Glomerular endothelial cell (primary cell): ENCODE results near the gene POU2F3. TPM values are rescaled to one million over a fixed set of nuclear protein-coding genes. Genes with fewer than 3 reads are reported as not detected.
"Not testable (repeated sequence)": the region's sequence is repeated elsewhere in the genome, so short reads cannot be mapped to it uniquely, and the experiment has no call there.

Experiments
- DNase-seq: peaks from one replicate; pipeline ENCODE4 v3.0.0-alpha.2; 2011; ENCODE audit warnings: low read depth, low spot score; ENCODE audit errors: extremely low read depth
- total RNA-seq: library from RNA; depleted of rRNA; stranded (reverse); fragments of >200 nt; gene quantifications from 2 replicates; pipeline ENCODE4 v1.2.3, GENCODE V29; 2015

The POU2F3 gene
- total RNA-seq, 1 donor from 2014 or later, result not detected

DNA sequence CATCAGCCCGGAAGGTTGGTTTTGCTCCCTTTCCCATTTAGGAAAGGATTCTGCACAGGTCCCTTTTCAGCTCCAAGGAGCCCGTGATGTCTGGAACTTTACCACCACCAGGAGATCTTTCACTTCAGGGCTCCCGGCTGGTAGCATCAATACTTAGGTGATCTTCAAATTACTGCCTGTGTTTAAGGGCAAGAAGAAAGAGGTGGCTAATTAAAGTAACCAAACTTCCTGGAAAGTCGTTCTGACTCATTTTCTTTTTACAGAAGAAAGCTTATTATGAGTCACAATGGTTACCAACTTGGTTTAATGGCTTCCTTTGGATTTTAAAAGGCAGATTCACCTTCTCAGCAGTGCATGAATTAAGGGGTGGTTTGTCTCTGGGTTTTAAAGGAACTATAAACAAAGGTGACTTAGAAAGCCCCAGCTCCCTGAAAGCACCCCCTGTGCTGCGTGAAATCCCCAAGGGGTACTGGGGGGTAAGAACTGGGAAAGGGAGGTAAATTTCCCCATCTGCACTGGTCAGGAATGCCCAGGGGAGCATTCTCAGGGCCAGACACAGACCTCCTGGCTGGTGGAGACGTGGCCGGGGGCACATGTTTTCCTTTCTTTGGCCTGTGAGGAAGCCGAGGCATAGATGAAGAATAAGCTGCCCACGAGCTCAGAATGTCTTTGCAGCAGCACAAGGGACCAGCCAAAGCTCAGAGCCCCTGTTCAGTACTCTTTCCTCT lies 8.8 kb downstream of the POU2F3 start:
- DNase-seq, result no peak

- DNase-seq, result no peak
These were observed 9.6 kb downstream of the POU2F3 start for GRCh38 chr11:120249279-120250262.

DNA sequence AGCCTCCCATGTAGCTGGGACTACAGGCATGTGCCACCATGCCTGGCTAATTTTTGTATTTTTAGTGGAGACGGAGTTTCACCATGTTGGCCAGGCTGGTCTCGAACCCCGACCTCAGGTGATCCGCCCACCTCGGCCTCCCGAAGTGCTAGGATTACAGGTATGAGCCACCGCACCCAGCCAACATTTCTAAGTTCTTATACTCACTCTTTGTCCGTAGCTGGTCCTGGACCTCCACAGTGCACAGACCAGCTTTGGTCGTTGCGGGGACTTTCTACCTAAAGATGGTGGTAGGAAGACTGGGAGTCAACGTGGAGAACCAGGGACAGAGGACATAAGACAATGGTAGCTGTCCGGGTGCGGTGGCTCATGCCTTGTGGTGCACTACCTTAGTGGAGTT lies 13.4 kb downstream of the POU2F3 start:
- DNase-seq, result not testable (repeated sequence)

- no peak for DNase-seq
These were observed 15.0 kb downstream of the POU2F3 start for GRCh38 chr11:120254788-120255518.

DNA sequence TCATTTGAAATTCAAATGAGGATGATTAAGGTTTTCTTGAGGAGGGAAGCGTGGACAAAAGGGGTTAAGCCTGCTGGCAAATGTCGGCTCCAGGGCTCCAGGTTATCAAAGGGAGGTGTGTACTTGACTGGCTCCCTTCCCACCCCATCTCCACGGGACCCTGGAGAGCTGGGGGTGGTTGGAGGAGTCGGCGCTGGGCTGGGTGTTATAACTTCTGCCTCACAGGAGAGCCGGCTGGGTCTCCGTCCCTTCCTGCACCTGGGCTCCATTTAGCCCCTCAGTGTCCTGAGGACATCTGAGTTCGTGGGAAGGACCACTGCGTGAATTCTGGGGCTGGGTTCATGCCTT lies 15.6 kb downstream of the POU2F3 start:
- no peak for DNase-seq

DNA sequence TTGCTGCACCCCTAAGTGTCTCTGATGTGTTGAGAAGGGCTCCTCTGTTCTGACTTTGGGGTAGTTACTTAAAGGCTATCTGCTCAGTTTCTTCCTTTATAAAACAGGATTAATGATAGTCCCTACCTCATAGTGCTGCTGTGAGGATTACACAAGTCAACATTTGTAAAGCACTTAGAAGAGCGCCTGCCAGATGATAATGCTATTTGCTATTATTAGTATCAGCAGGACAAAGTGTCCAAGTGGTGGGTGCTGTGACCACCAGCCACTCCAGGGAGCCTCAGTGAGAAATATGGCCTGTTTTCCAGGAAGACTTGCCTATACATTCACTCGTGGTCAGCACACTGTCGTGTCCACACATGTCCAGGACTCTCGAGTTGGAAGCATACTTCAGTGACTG lies 16.2 kb downstream of the POU2F3 start:
- no peak for DNase-seq

- DNase-seq, result no peak
These were observed 16.8 kb downstream of the POU2F3 start for GRCh38 chr11:120256779-120257178.

GRCh38 chr11:120257346-120257745 lies 17.4 kb downstream of the POU2F3 start:
- DNase-seq, result no peak

DNA sequence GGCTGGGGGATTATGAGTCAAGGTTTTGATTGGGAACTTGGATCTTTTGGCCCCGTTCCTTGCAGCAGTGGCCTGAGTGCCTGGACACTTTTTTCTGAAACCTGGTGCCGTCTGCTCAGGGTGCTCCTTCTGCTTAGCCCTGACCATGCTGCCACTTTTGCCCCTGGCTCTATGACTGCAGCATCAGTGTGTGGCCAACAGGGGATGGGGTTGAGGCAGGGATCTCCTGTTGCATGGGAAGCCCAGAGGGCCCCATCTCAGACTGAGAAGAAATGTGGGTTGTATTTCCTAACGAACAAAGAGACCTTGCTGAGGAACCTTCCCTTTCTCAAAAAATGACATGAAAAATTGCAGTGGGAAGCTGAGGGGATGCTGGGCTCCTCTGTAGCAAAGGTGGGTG lies 18.7 kb downstream of the POU2F3 start:
- DNase-seq, result no peak

- no peak for DNase-seq
These were observed 19.3 kb downstream of the POU2F3 start for GRCh38 chr11:120259241-120259640.

- no peak for DNase-seq
These were observed 20.1 kb downstream of the POU2F3 start for GRCh38 chr11:120259988-120260565.

GRCh38 chr11:120260616-120261015 lies 20.7 kb downstream of the POU2F3 start:
- DNase-seq, result no peak

DNA sequence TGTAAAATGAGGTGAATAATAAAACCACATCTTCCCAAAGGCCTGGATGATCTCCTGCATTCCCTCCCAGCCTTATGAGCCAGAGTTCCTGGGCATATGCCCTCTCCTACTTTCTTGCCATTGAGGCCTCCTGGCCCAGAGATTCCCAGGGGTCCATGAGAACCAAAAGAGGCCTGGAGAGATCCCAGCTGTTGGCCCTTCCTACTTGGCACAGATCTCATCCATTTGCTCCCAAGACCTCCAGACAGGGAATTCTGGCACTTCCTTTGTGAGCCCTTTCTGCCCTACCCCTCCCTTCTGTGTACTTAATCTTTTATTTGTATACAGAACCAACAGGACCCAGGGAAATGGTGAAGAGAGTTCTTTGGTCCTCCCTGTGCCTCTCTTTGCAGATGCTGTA lies 21.4 kb downstream of the POU2F3 start:
- DNase-seq, result no peak

DNA sequence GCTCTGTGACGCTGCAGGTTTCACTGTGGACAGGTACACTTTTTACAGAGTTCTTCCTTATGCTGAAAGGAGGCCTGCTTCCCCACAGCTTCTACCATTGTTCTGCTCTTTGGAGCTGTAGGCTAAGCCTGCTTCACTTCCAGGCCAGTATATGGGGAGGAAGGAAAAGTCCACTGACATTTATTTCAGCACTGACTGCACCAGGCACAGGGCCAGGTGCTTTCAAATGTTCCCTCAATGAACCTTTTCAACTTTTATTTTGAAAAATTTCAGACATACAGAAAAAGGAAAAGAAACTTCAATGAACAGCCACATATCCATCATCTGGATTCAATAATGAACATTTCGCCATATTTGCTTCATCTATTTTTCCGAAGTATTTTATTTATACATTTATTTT lies 22.0 kb downstream of the POU2F3 start:
- DNase-seq, result no peak

GRCh38 chr11:120267319-120267718 lies 27.4 kb downstream of the POU2F3 start:
- DNase-seq, result no peak

- no peak for DNase-seq
These were observed 28.7 kb downstream of the POU2F3 start for GRCh38 chr11:120268686-120269085.

- no peak for DNase-seq
These were observed 30.4 kb downstream of the POU2F3 start for GRCh38 chr11:120270386-120270785.

DNA sequence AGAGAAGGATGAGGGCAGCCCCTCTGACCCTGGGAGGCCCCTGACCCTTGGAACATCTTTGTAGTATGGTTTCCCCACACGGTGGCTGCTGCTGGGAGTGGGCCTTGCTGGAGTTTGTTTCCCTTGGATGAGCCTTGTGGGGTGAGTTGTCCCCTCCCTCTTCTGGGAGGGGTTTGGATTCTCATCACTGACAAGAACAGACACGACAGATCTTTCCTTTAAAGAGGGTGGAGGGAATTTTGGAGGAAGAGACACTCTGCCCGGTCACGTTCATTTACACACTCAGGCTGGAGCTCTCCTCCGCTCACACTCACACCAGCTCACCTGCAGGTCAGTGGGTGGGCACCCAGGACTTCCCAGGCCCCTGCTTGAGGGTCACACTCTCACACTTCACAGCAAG lies 31.7 kb downstream of the POU2F3 start:
- no peak for DNase-seq

GRCh38 chr11:120272303-120272702 lies 32.4 kb downstream of the POU2F3 start:
- no peak for DNase-seq

DNA sequence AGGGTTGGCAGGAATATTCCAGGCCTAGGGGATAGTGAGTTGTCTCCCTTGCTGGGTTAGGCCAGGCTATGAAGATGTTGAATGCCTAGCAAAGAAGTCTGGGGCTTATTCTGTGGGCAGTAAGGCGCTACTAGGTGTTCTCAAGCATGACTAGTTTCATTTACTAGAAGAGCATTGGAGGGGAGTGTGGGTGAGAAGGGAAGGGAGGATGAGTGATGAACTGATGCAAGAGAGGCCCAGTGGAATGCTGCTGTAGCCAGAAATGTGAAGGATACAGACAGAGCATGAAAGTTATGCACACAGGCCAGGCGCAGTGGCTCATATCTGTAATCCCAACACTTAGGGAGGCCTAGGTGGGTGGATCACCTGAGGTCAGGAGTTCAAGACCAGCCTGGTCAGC lies 33.5 kb downstream of the POU2F3 start:
- DNase-seq, result no peak

GRCh38 chr11:120273956-120274355 lies 34.0 kb downstream of the POU2F3 start:
- DNase-seq, result not testable (repeated sequence)
